ENCODE measurements around the gene PNMT. TPM values are rescaled to one million over a fixed set of nuclear protein-coding genes. Genes with fewer than 3 reads are reported as not detected.

The PNMT gene
- total RNA-seq, 2 experiments from 2014 or later = not detected

- Histone ChIP-seq H3K4me2 (ENCODE audit: low read length) (peak overlapping the region; percentile 27), H3K9me3 (ENCODE audit: low read length) (no peaks in the 10 kb centered on the region), H3K27ac (ENCODE audit: low read depth, low read length, poor library complexity, severe bottlenecking) (no peak overlapping the region), H3K4me3 (ENCODE audit: low read depth, low read length, poor library complexity, severe bottlenecking) (no peak overlapping the region), H3K9me2 (ENCODE audit: insufficient read depth, low read length) (no peaks in the 10 kb centered on the region), H2AFZ (ENCODE audit: low read length) (peak overlapping the region; percentile 11; the same call in 1 of the 2 replicates), H3K4me1 (ENCODE audit: insufficient read depth, low read length, poor library complexity, severe bottlenecking) (peaks cover 33% of the 10 kb centered on the region), H3K79me2 (ENCODE audit: insufficient read depth, low read depth, low read length) (no peaks in the 10 kb centered on the region), H4K20me1 (ENCODE audit: insufficient read depth, low read length) (no peaks in the 10 kb centered on the region), H3K36me3 (ENCODE audit: insufficient read depth, low read length) (no peaks in the 10 kb centered on the region)
- intact Hi-C loops (cut with micrococcal nuclease; ENCODE audit: unreplicated experiment) = no loop called here
- TF ChIP-seq, protein P1, sequence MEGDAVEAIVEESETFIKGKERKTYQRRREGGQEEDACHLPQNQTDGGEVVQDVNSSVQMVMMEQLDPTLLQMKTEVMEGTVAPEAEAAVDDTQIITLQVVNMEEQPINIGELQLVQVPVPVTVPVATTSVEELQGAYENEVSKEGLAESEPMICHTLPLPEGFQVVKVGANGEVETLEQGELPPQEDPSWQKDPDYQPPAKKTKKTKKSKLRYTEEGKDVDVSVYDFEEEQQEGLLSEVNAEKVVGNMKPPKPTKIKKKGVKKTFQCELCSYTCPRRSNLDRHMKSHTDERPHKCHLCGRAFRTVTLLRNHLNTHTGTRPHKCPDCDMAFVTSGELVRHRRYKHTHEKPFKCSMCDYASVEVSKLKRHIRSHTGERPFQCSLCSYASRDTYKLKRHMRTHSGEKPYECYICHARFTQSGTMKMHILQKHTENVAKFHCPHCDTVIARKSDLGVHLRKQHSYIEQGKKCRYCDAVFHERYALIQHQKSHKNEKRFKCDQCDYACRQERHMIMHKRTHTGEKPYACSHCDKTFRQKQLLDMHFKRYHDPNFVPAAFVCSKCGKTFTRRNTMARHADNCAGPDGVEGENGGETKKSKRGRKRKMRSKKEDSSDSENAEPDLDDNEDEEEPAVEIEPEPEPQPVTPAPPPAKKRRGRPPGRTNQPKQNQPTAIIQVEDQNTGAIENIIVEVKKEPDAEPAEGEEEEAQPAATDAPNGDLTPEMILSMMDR (conservative IDR thresholded peaks at IDR 0.05; ENCODE audit: low read length) = no peak
- no peak for TF ChIP-seq EZH2phosphoT487 (IDR thresholded peaks at IDR 0.05; ENCODE audit: borderline replicate concordance, low read depth, low read length)
- peak; percentile 27 for DNase-seq (ENCODE audit: low spot score)
- POLR2A ChIA-PET = no interaction called here
- CTCF ChIA-PET (ENCODE audit: unreplicated experiment) = no interaction called here
- BruUV-seq (replicated peaks) = no TSS peak
Observed at GRCh38 chr17:39679521-39680192, 11.4 kb downstream of the PNMT start.

GRCh38 chr17:39683295-39683939 lies 15.2 kb downstream of the PNMT start:
- intact Hi-C loops (cut with micrococcal nuclease; ENCODE audit: unreplicated experiment) = no loop called here
- DNase-seq (ENCODE audit: low spot score) = no peak
- H3K9me3 ChIP-seq (ENCODE audit: low read length) = no peaks in the 10 kb centered on the region
- 0 out of 2 replicates have a peak, but pooled peaks cover 3% of the 10 kb centered on the region for H3K79me2 ChIP-seq (ENCODE audit: insufficient read depth, low read depth, low read length)
- no peak overlapping the region for H3K4me3 ChIP-seq (ENCODE audit: low read depth, low read length, poor library complexity, severe bottlenecking)
- no TSS peak for BruUV-seq (replicated peaks)
- H3K36me3 ChIP-seq (ENCODE audit: insufficient read depth, low read length) = no peaks in the 10 kb centered on the region
- no peaks in the 10 kb centered on the region for H4K20me1 ChIP-seq (ENCODE audit: insufficient read depth, low read length)
- no peak overlapping the region for H3K4me2 ChIP-seq (ENCODE audit: low read length)
- TF ChIP-seq EZH2phosphoT487 (IDR thresholded peaks at IDR 0.05; ENCODE audit: borderline replicate concordance, low read depth, low read length) = no peak
- TF ChIP-seq, protein P1 (conservative IDR thresholded peaks at IDR 0.05; ENCODE audit: low read length) = no peak
- H3K9me2 ChIP-seq (ENCODE audit: insufficient read depth, low read length) = no peaks in the 10 kb centered on the region
- peaks cover 24% of the 10 kb centered on the region for H3K4me1 ChIP-seq (ENCODE audit: insufficient read depth, low read length, poor library complexity, severe bottlenecking)
- POLR2A ChIA-PET = interaction anchor here (1.0 kb wide), 1 partner anchor 70 kb away, joined by 4 read pairs; no protein-coding TSS in a partner anchor
- H2AFZ ChIP-seq (ENCODE audit: low read length) = no peak overlapping the region
- no peak overlapping the region for H3K27ac ChIP-seq (ENCODE audit: low read depth, low read length, poor library complexity, severe bottlenecking)
- CTCF ChIA-PET (ENCODE audit: unreplicated experiment) = interaction anchor here (0.5 kb wide), 1 partner anchor 12 kb away, joined by 3 read pairs; no protein-coding TSS in a partner anchor
